Liver (tissue), 3 donors: Measurements from ENCODE around the gene COPA.

Source experiments
- ATF3 ChIP-seq: IDR thresholded peaks from 2 replicates; pipeline ENCODE4 v1.6.1; 2016; ENCODE audit warnings: antibody characterized with exemption
- EGR1 ChIP-seq, 2 donors: IDR thresholded peaks; 2 replicates each; pipeline ENCODE4 v1.6.1; 2016 to 2018; ENCODE audit warnings: antibody characterized with exemption in 2 of 2, low read depth in 2 of 2
- GABPA ChIP-seq, 2 donors: IDR thresholded peaks in 1 of 2; conservative IDR thresholded peaks in 1 of 2; 2 replicates each; pipeline ENCODE4 v1.6.1; 2016; ENCODE audit warnings: antibody characterized with exemption in 2 of 2, mild to moderate bottlenecking in 1 of 2, moderate library complexity in 1 of 2
- HNF4G ChIP-seq: IDR thresholded peaks from 2 replicates; pipeline ENCODE4 v1.6.1; 2016; ENCODE audit warnings: antibody characterized with exemption
- MAX ChIP-seq: IDR thresholded peaks from 2 replicates; pipeline ENCODE4 v1.6.1; 2016; ENCODE audit warnings: antibody characterized with exemption
- RAD21 ChIP-seq, 2 donors: IDR thresholded peaks; 2 replicates each; pipeline ENCODE4 v1.6.1; 2016; ENCODE audit warnings: antibody characterized with exemption in 2 of 2, mild to moderate bottlenecking in 2 of 2
- REST ChIP-seq: IDR thresholded peaks from 2 replicates; pipeline ENCODE4 v1.6.1; 2016; ENCODE audit warnings: antibody characterized with exemption, mild to moderate bottlenecking
- SP1 ChIP-seq: IDR thresholded peaks from 2 replicates; pipeline ENCODE4 v1.6.1; 2018; ENCODE audit warnings: antibody characterized with exemption, mild to moderate bottlenecking
- TAF1 ChIP-seq: conservative IDR thresholded peaks from 2 replicates; pipeline ENCODE4 v1.6.1; 2016; ENCODE audit warnings: antibody characterized with exemption, mild to moderate bottlenecking
- YY1 ChIP-seq: IDR thresholded peaks from 2 replicates; pipeline ENCODE4 v1.6.1; 2016; ENCODE audit warnings: antibody characterized with exemption, mild to moderate bottlenecking
- TF ChIP-seq, protein P1 (sequence below): fragments of 150-350 bp; IDR thresholded peaks from 2 replicates; pipeline ENCODE4 v1.5.1; 2017; ENCODE audit warnings: improper control_type of control experiment, low read depth, low read length; ENCODE audit not compliant: missing input control
- donor health status: healthy.
- donor health status: healthy.

GRCh38 chr1:160243767-160244166 lies 99.3 kb downstream of the COPA start:
- TF ChIP-seq, protein P1, sequence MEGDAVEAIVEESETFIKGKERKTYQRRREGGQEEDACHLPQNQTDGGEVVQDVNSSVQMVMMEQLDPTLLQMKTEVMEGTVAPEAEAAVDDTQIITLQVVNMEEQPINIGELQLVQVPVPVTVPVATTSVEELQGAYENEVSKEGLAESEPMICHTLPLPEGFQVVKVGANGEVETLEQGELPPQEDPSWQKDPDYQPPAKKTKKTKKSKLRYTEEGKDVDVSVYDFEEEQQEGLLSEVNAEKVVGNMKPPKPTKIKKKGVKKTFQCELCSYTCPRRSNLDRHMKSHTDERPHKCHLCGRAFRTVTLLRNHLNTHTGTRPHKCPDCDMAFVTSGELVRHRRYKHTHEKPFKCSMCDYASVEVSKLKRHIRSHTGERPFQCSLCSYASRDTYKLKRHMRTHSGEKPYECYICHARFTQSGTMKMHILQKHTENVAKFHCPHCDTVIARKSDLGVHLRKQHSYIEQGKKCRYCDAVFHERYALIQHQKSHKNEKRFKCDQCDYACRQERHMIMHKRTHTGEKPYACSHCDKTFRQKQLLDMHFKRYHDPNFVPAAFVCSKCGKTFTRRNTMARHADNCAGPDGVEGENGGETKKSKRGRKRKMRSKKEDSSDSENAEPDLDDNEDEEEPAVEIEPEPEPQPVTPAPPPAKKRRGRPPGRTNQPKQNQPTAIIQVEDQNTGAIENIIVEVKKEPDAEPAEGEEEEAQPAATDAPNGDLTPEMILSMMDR = no peak
- TF ChIP-seq EGR1 (IDR thresholded peaks at IDR 0.05; ENCODE audit: low read depth in 2 of 2) = no peak
- TF ChIP-seq TAF1 = no peak
- TF ChIP-seq SP1 = no peak
- TF ChIP-seq REST = no peak
- no peak for TF ChIP-seq RAD21 (IDR thresholded peaks at IDR 0.05)
- TF ChIP-seq YY1 = no peak
- TF ChIP-seq HNF4G = no peak
- no peak for TF ChIP-seq ATF3
- no peak for TF ChIP-seq GABPA (IDR thresholded peaks at IDR 0.05 in 1 of 2, conservative IDR thresholded peaks at IDR 0.05 in 1 of 2)
- TF ChIP-seq MAX = no peak
